ENCODE results near the gene THAP3.

Gene THAP3

DNA sequence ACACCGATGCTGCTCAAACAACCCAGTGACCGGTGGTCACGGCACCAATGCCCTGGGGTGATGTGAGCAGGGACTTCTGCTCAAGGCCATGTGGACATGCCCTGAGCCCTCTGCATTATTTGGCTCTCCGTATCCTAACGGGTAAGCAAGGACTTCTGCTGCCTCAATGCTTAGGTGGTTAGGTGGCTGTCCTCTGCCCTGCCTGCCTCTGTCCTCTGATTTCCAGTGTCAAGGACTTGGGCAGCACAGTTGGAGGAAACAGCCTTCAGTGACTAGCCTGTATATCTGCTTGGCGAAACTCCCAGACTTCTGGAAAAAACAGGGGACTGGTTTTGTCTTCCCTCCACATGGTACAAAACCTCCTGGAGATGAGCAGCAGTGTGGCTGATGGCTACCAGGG lies 42.5 kb downstream of the THAP3 start:
- no peak overlapping the region for H3K27ac ChIP-seq (ENCODE audit: low read depth, low read length)
- 95% methylated on average over 6 of the region's 6 CpGs for WGBS
- H3K36me3 ChIP-seq (ENCODE audit: insufficient read depth, low read length) = peaks cover 69% of the 10 kb centered on the region

DNA sequence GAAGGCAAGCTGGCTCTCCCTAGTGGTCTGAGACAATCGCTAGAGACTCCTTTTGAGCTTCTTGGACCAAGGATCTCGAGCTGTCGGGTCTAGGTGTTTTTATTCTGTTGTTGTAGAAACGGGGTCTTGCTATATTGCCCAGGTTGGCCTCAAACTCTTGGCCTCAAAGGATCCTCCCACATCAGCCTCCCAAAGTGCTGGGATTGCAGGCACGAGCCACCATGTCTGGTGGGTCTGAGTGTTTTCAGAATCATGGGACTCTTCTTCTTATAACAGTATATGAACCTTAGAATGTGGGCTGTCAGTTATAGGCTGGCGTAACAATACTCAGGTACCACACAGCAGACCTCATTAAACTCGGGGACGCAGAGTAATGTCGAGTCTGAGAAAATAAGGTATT lies 43.8 kb downstream of the THAP3 start:
- H3K9me3 ChIP-seq (ENCODE audit: insufficient read depth, low read depth, low read length) = no peaks in the 10 kb centered on the region
- peaks cover 69% of the 10 kb centered on the region for H3K36me3 ChIP-seq (ENCODE audit: insufficient read depth, low read length)
- no peak overlapping the region for H3K4me3 ChIP-seq (ENCODE audit: low read length)
- no peak overlapping the region for H3K27ac ChIP-seq (ENCODE audit: low read depth, low read length)
- no peak overlapping the region for H3K9ac ChIP-seq (ENCODE audit: low read depth, low read length)
- H3K4me1 ChIP-seq (ENCODE audit: insufficient read depth, low read length) = no peaks in the 10 kb centered on the region
- no peaks in the 10 kb centered on the region for H3K27me3 ChIP-seq (ENCODE audit: insufficient read depth, low read length)
- 95% methylated on average over 9 of the region's 9 CpGs for WGBS

More for the DNA sequence above, 42.5 kb downstream of the THAP3 start:
- Histone ChIP-seq H3K4me3 (ENCODE audit: low read length) (no peak overlapping the region), H3K27me3 (ENCODE audit: insufficient read depth, low read length) (no peaks in the 10 kb centered on the region), H3K4me1 (ENCODE audit: insufficient read depth, low read length) (no peaks in the 10 kb centered on the region), H3K9me3 (ENCODE audit: insufficient read depth, low read depth, low read length) (no peaks in the 10 kb centered on the region), H3K9ac (ENCODE audit: low read depth, low read length) (no peak overlapping the region)

DNA sequence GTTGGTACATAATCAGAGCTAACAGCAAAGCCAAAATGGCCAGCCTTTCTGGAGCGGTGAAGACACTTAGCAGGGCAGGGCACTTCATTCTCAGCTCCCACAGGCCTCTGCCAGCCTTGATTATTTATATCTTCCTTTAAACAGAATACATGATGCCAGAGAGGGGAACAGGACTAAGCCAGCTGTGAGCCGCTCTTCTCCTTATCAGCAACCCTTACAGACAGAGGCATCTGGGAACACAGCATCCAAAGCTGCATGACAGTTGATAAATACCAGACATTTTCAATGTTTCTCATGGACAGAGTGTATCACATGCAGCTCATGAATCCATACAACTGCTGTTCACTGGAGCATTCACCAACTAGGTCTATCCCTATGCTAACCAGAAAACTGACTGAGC lies 47.9 kb downstream of the THAP3 start:
- Histone ChIP-seq H3K27ac (ENCODE audit: low read depth, low read length) (no peak overlapping the region), H3K4me1 (ENCODE audit: insufficient read depth, low read length) (no peaks in the 10 kb centered on the region), H3K4me3 (ENCODE audit: low read length) (no peak overlapping the region), H3K9ac (ENCODE audit: low read depth, low read length) (no peak overlapping the region), H3K27me3 (ENCODE audit: insufficient read depth, low read length) (no peaks in the 10 kb centered on the region), H3K36me3 (ENCODE audit: insufficient read depth, low read length) (peaks cover 70% of the 10 kb centered on the region), H3K9me3 (ENCODE audit: insufficient read depth, low read depth, low read length) (no peaks in the 10 kb centered on the region)
- WGBS = 95% methylated on average over 2 of the region's 2 CpGs

DNA sequence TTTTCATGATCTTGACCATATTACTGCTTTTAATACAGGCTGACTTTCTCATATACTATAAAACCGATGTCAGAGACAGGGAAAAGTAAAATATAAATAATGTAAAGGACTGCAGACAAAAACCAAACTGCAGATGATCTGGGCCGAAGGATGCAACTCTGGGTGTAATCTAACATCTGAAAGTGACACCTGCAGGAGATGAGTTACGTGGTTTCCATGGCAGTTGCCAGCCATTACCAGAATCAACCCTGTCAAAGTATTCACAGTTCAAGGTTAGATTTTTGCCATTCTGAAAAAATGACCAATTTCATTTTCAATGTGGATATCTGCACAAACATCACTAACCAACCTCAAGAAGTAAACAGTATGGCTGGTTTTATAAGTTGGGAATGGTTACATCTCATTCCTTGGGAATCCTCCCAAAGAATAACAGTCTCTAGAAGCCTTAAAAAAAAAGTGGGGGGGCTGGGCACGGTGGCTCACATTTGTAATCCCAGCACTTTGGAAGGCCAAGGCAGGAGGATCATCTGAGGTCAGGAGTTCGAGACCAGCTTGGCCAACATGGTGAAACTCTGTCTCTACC lies 49.2 kb downstream of the THAP3 start:
- H3K4me3 ChIP-seq (ENCODE audit: low read length) = no peak overlapping the region
- WGBS = 93% methylated on average over 5 of the region's 5 CpGs
- H3K27ac ChIP-seq (ENCODE audit: low read depth, low read length) = no peak overlapping the region
- no peaks in the 10 kb centered on the region for H3K9me3 ChIP-seq (ENCODE audit: insufficient read depth, low read depth, low read length)
- H3K4me1 ChIP-seq (ENCODE audit: insufficient read depth, low read length) = no peaks in the 10 kb centered on the region
- no peak overlapping the region for H3K9ac ChIP-seq (ENCODE audit: low read depth, low read length)
- no peaks in the 10 kb centered on the region for H3K27me3 ChIP-seq (ENCODE audit: insufficient read depth, low read length)
- peaks cover 73% of the 10 kb centered on the region for H3K36me3 ChIP-seq (ENCODE audit: insufficient read depth, low read length)

DNA sequence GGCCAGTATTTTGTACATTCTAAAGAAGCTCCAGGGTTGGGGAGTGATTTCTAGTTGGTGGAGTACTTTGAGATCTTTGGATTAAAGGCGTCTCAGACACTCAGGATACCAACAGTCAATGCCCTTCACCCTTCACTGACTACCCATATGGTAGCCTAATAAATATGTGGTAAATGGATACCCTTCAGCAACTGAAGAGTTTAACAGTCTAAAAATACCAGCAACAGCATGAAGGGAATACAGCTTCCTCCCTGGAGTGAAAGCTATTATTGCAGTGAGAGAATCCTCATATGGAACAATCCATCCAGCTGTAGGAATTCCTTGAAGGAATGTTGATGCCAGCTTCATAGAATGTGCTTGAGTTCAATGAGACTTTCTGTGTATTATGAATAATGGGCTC lies 50.1 kb downstream of the THAP3 start:
- H3K36me3 ChIP-seq (ENCODE audit: insufficient read depth, low read length) = peaks cover 82% of the 10 kb centered on the region
- H3K4me3 ChIP-seq (ENCODE audit: low read length) = no peak overlapping the region
- no peak overlapping the region for H3K9ac ChIP-seq (ENCODE audit: low read depth, low read length)
- H3K27me3 ChIP-seq (ENCODE audit: insufficient read depth, low read length) = no peaks in the 10 kb centered on the region
- no peaks in the 10 kb centered on the region for H3K4me1 ChIP-seq (ENCODE audit: insufficient read depth, low read length)
- WGBS = no CpG with 5 or more reads among the region's 1 CpG
- no peaks in the 10 kb centered on the region for H3K9me3 ChIP-seq (ENCODE audit: insufficient read depth, low read depth, low read length)
- no peak overlapping the region for H3K27ac ChIP-seq (ENCODE audit: low read depth, low read length)

DNA sequence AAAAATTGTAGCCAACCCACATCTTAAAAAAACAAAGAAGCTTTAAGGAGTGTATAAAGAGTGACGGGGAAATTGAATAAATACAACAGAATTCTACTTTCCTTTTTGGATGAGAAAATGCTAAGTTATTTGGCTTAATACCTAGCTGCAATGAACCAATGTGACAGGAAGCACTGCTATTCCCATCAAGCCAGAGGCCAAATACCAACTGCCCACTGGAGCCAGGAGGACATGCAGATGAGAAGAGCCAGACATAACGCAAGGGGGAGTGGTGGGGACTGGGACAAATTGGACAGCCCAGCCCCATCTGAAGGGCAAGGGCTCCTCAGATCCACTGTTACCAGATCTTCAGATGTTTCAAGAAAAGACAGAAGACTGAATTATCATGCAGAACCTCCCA lies 51.3 kb downstream of the THAP3 start:
- peaks cover 85% of the 10 kb centered on the region for H3K36me3 ChIP-seq (ENCODE audit: insufficient read depth, low read length)
- 97% methylated on average over 1 of the region's 2 CpGs for WGBS
- H3K4me3 ChIP-seq (ENCODE audit: low read length) = no peak overlapping the region
- H3K27ac ChIP-seq (ENCODE audit: low read depth, low read length) = no peak overlapping the region
- H3K9me3 ChIP-seq (ENCODE audit: insufficient read depth, low read depth, low read length) = no peaks in the 10 kb centered on the region
- H3K27me3 ChIP-seq (ENCODE audit: insufficient read depth, low read length) = no peaks in the 10 kb centered on the region
- H3K9ac ChIP-seq (ENCODE audit: low read depth, low read length) = no peak overlapping the region
- no peaks in the 10 kb centered on the region for H3K4me1 ChIP-seq (ENCODE audit: insufficient read depth, low read length)

Measured in HUES64 (cell line).